SK-N-SH treated with all-trans-retinoic acid at 6 μM for 48 hours (cell line): ENCODE data around the gene SERPINA1.

Source experiments
- CSDC2 ChIP-seq: fragments of 250-450 bp; sonication (Bioruptor Pico); IDR thresholded peaks from 2 replicates; pipeline ENCODE4 v1.5.0; 2020; ENCODE audit warnings: mild to moderate bottlenecking, moderate library complexity
- ISL1 ChIP-seq: fragments of 250-450 bp; sonication (Bioruptor Pico); IDR thresholded peaks from 2 replicates; pipeline ENCODE4 v2.1.2; 2022; ENCODE audit warnings: mild to moderate bottlenecking, moderate library complexity
- SNAI2 ChIP-seq: fragments of 250-450 bp; sonication (Bioruptor Pico); IDR thresholded peaks from 2 replicates; pipeline ENCODE4 v1.5.0; 2020; ENCODE audit warnings: mild to moderate bottlenecking, moderate library complexity
- ZFP30 ChIP-seq: fragments of 450-650 bp; formaldehyde crosslinking; IDR thresholded peaks from 2 replicates; pipeline ENCODE4 v1.5.0; 2022; ENCODE audit warnings: mild to moderate bottlenecking, moderate library complexity
- TF ChIP-seq, protein P1 (sequence below): fragments of 250-450 bp; sonication (Bioruptor Pico); IDR thresholded peaks from 2 replicates; pipeline ENCODE4 v1.8.0; 2020; ENCODE audit warnings: mild to moderate bottlenecking, moderate library complexity, borderline replicate concordance
- TF ChIP-seq, protein P2 (sequence below): fragments of 250-450 bp; sonication (Bioruptor Pico); IDR thresholded peaks from 2 replicates; pipeline ENCODE4 v1.8.0; 2021; ENCODE audit warnings: low read depth, mild to moderate bottlenecking, moderate library complexity, borderline replicate concordance

DNA sequence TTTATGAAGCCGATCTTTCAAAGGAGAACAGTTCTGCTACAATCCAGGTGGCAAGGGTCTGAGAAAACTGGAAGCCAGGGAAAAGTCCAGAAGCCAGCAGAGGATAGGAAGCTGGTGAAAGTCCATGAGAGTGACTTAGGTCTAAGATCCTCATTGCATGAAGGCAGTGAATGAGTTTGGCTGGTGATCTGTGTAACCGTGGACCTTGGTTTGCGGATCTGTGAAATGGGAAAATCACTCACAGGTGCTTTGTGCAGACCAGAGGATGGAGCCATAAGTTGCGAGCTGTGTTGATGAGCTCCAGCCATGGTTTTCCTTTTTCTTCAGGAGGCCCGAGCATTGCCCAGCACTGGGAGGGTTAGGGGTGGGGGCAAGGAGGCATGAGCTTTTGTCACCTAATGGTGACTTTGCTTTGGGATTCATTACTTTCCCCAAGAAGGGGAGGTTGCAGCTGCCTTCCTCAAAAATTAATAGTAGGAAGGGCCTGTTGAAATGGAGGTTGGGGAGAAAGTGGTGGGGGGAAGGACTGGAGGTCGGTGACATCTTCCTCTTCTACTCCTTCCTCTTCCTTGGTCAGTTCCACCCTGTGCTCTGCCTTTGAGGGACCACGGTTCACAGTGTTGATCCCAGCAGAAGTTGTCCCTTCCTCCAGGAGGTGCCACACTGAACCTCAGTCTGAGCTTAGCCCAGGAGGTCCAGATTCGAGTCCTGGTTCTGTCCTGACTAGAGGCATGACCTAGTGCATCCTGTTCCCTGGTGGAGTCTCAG is 45.0 kb downstream of the SERPINA1 start:
- TF ChIP-seq, protein P1, sequence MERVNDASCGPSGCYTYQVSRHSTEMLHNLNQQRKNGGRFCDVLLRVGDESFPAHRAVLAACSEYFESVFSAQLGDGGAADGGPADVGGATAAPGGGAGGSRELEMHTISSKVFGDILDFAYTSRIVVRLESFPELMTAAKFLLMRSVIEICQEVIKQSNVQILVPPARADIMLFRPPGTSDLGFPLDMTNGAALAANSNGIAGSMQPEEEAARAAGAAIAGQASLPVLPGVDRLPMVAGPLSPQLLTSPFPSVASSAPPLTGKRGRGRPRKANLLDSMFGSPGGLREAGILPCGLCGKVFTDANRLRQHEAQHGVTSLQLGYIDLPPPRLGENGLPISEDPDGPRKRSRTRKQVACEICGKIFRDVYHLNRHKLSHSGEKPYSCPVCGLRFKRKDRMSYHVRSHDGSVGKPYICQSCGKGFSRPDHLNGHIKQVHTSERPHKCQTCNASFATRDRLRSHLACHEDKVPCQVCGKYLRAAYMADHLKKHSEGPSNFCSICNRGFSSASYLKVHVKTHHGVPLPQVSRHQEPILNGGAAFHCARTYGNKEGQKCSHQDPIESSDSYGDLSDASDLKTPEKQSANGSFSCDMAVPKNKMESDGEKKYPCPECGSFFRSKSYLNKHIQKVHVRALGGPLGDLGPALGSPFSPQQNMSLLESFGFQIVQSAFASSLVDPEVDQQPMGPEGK (CRISPR knock-in tag) = no peak
- TF ChIP-seq, protein P2, sequence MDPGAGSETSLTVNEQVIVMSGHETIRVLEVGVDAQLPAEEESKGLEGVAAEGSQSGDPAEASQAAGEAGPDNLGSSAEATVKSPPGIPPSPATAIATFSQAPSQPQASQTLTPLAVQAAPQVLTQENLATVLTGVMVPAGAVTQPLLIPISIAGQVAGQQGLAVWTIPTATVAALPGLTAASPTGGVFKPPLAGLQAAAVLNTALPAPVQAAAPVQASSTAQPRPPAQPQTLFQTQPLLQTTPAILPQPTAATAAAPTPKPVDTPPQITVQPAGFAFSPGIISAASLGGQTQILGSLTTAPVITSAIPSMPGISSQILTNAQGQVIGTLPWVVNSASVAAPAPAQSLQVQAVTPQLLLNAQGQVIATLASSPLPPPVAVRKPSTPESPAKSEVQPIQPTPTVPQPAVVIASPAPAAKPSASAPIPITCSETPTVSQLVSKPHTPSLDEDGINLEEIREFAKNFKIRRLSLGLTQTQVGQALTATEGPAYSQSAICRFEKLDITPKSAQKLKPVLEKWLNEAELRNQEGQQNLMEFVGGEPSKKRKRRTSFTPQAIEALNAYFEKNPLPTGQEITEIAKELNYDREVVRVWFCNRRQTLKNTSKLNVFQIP (CRISPR knock-in tag) = no peak
- TF ChIP-seq ZFP30 (CRISPR knock-in tag) (no peak), CSDC2 (no peak), SNAI2 (CRISPR knock-in tag) (no peak), ISL1 (CRISPR knock-in tag) (no peak)
